ENCODE measurements around the gene ACAA1.
"Not testable (repeated sequence)": the region's sequence is repeated elsewhere in the genome, so short reads cannot be mapped to it uniquely, and the experiment has no call there.

Gene ACAA1

GRCh38 chr3:38140326-38141172 lies 3.6 kb upstream of the ACAA1 start:
- TF ChIP-seq CTCF (IDR thresholded peaks at IDR 0.05; ENCODE audit: insufficient read depth, low read depth, low read length, missing control alignments) = no peak
- H3K4me3 ChIP-seq (ENCODE audit: low read length) = no peak overlapping the region
- DNase-seq (ENCODE audit: low read depth) = no peak

GRCh38 chr3:38139652-38140051 lies 2.7 kb upstream of the ACAA1 start:
- no peak for TF ChIP-seq CTCF (IDR thresholded peaks at IDR 0.05; ENCODE audit: insufficient read depth, low read depth, low read length, missing control alignments)
- no peak for DNase-seq (ENCODE audit: low read depth)
- H3K4me3 ChIP-seq (ENCODE audit: low read length) = peak overlapping the region; percentile 82

GRCh38 chr3:38139191-38139590 lies 2.3 kb upstream of the ACAA1 start:
- peak overlapping the region; percentile 82 for H3K4me3 ChIP-seq (ENCODE audit: low read length)
- peak; percentile 33 for DNase-seq (ENCODE audit: low read depth)
- TF ChIP-seq CTCF (IDR thresholded peaks at IDR 0.05; ENCODE audit: insufficient read depth, low read depth, low read length, missing control alignments) = no peak

GRCh38 chr3:38138349-38139190 lies 1.6 kb upstream of the ACAA1 start, which contains the start of gene MYD88:
TSS of gene MYD88 (plus strand) at chr3:38138661. CDS start at chr3:38138701, 40 bp downstream.
- peak within 1 kb of the TSS; percentile 82 for H3K4me3 ChIP-seq (ENCODE audit: low read length)
- DNase-seq (ENCODE audit: low read depth) = peak; percentile 62
- no peak for TF ChIP-seq CTCF (IDR thresholded peaks at IDR 0.05; ENCODE audit: insufficient read depth, low read depth, low read length, missing control alignments)

GRCh38 chr3:38137615-38138348 lies 855 bp upstream of the ACAA1 start:
- H3K4me3 ChIP-seq (ENCODE audit: low read length) = peak overlapping the region; percentile 82
- DNase-seq (ENCODE audit: low read depth) = no peak
- no peak for TF ChIP-seq CTCF (IDR thresholded peaks at IDR 0.05; ENCODE audit: insufficient read depth, low read depth, low read length, missing control alignments)

- DNase-seq (ENCODE audit: low read depth) = no peak
Observed at GRCh38 chr3:38136393-38136776, 542 bp downstream of the ACAA1 start.

GRCh38 chr3:38135621-38136277 lies 1.2 kb downstream of the ACAA1 start:
- DNase-seq (ENCODE audit: low read depth) = not testable (repeated sequence)
- H3K4me3 ChIP-seq (ENCODE audit: low read length) = peak overlapping the region; percentile 82

More at GRCh38 chr3:38136393-38136776, 542 bp downstream of the ACAA1 start:
- H3K4me3 ChIP-seq (ENCODE audit: low read length) = peak overlapping the region; percentile 82
- TF ChIP-seq CTCF (IDR thresholded peaks at IDR 0.05; ENCODE audit: insufficient read depth, low read depth, low read length, missing control alignments) = no peak

GRCh38 chr3:38134517-38135143 lies 2.3 kb downstream of the ACAA1 start:
- not testable (repeated sequence) for DNase-seq (ENCODE audit: low read depth); H3K4me3 ChIP-seq (ENCODE audit: low read length)

All from epithelial cell of esophagus (primary cell).